H1 (cell line): ENCODE data around the gene TSPAN4. TPM values are rescaled to one million over a fixed set of nuclear protein-coding genes. Genes with fewer than 3 reads are reported as not detected.

Experiments
- CTCF ChIA-PET: fragments of 300-600 bp; sonication (Branson Sonifier 250); formaldehyde crosslinking; loops from one replicate; lab custom pipeline; 2021; ENCODE audit not compliant: partially characterized antibody; lab: Charles Lee
- POLR2A ChIA-PET: fragments of 300-600 bp; sonication (Branson Sonifier 250); formaldehyde crosslinking; loops from one replicate; lab custom pipeline; 2021; ENCODE audit warnings: inconsistent platforms; ENCODE audit not compliant: partially characterized antibody; lab: Charles Lee
- DNase-seq, 2 experiments: peaks; one replicate each; pipeline versions ENCODE4 v3.0.0 to v3.0.0-alpha.2; 2010 to 2022; ENCODE audit warnings: low spot score in 2 of 2, low read depth in 1 of 2, mixed read lengths in 1 of 2
- FAIRE-seq: peaks from 2 replicates; lab custom pipeline; 2011; peaks lifted over from hg19 to GRCh38; lab: Jason Lieb, UNC
- H2AFZ ChIP-seq: 2 replicates; pipeline ENCODE4 v1.8.1; 2012; ENCODE audit warnings: low read length, inconsistent platforms
- H2AK5ac ChIP-seq: 2 replicates; pipeline ENCODE4 v1.6.1; 2013; ENCODE audit warnings: low read depth, low read length
- H2BK120ac ChIP-seq: replicated peaks from 2 replicates; pipeline ENCODE3; 2013; ENCODE audit warnings: low read depth, low read length, inconsistent platforms
- H2BK12ac ChIP-seq: 2 replicates; pipeline ENCODE4 v1.6.1; 2013; ENCODE audit warnings: low read depth, low read length
- H2BK15ac ChIP-seq: 2 replicates; pipeline ENCODE4 v1.6.1; 2013; ENCODE audit warnings: low read length
- H2BK20ac ChIP-seq: 2 replicates; pipeline ENCODE4 v1.6.1; 2013; ENCODE audit warnings: low read length
- H2BK5ac ChIP-seq: 2 replicates; pipeline ENCODE4 v1.6.1; 2013; ENCODE audit warnings: low read depth, low read length
- H3K14ac ChIP-seq: 2 replicates; pipeline ENCODE4 v1.6.1; 2013; ENCODE audit warnings: inconsistent platforms; ENCODE audit not compliant: insufficient read length
- H3K18ac ChIP-seq: 2 replicates; pipeline ENCODE4 v1.6.1; 2013; ENCODE audit warnings: low read length; ENCODE audit errors: extremely low read depth
- H3K23ac ChIP-seq: 2 replicates; pipeline ENCODE4 v1.6.1; 2013; ENCODE audit warnings: inconsistent platforms; ENCODE audit not compliant: insufficient read length
- H3K23me2 ChIP-seq: 2 replicates; pipeline ENCODE4 v1.6.1; 2013; ENCODE audit warnings: low read depth, low read length
- H3K27ac ChIP-seq: 2 replicates; pipeline ENCODE4 v1.6.1; 2011; ENCODE audit warnings: low read depth, low read length, inconsistent platforms
- H3K27me3 ChIP-seq, 4 experiments: replicated peaks in 1 of 4; 1 replicate in 1 of 4; 2 replicates in 3 of 4; pipeline versions ENCODE4 v1.6.1 to v1.8.1; 2011 to 2013; ENCODE audit warnings: low read length in 3 of 4, mild to moderate bottlenecking in 3 of 4, inconsistent platforms in 2 of 4, mixed read lengths in 2 of 4, moderate library complexity in 1 of 4; ENCODE audit not compliant: control insufficient read depth in 3 of 4, insufficient read depth in 3 of 4; ENCODE audit errors: extremely low read depth in 1 of 4
- H3K36me3 ChIP-seq, 4 experiments: 2 replicates each; pipeline versions ENCODE4 v1.6.1 to v1.8.1; 2011 to 2013; ENCODE audit warnings: mild to moderate bottlenecking in 4 of 4, low read length in 3 of 4, moderate library complexity in 2 of 4, control low read depth in 1 of 4, inconsistent platforms in 1 of 4; ENCODE audit not compliant: insufficient read depth in 4 of 4, control insufficient read depth in 2 of 4
- H3K4ac ChIP-seq: replicated peaks from 2 replicates; pipeline ENCODE3; 2013; ENCODE audit warnings: low read length, low read depth, mixed read lengths, inconsistent platforms; ENCODE audit not compliant: insufficient read length
- H3K4me1 ChIP-seq, 4 experiments: replicated peaks in 1 of 4; 1 replicate in 1 of 4; 2 replicates in 3 of 4; pipeline versions ENCODE4 v1.6.1 to v1.8.1; 2011 to 2013; ENCODE audit warnings: low read length in 3 of 4, inconsistent platforms in 2 of 4, mixed read lengths in 1 of 4; ENCODE audit not compliant: insufficient read depth in 4 of 4, control insufficient read depth in 3 of 4
- H3K4me2 ChIP-seq, 2 experiments: 2 replicates each; pipeline versions ENCODE4 v1.6.1 to v1.8.1; 2011 to 2013; ENCODE audit warnings: low read depth in 2 of 2, low read length in 2 of 2, control low read depth in 1 of 2, inconsistent platforms in 1 of 2, mild to moderate bottlenecking in 1 of 2; ENCODE audit not compliant: insufficient read depth in 1 of 2
- H3K4me3 ChIP-seq, 4 experiments: fragments of 200-600, 300-600 bp in 1 of 4; sonication (generic), shearing (Covaris generic), sonication (Bioruptor Twin) in 1 of 4; 2 replicates each; pipeline versions ENCODE4 v1.5.1 to v1.8.1; 2011 to 2016; ENCODE audit warnings: low read length in 4 of 4, low read depth in 3 of 4, control low read depth in 2 of 4, inconsistent platforms in 2 of 4, mild to moderate bottlenecking in 2 of 4, mixed read lengths in 1 of 4, moderate library complexity in 1 of 4; ENCODE audit not compliant: insufficient read depth in 2 of 4; ENCODE audit errors: extremely low read depth in 1 of 4
- H3K56ac ChIP-seq: replicated peaks from 2 replicates; pipeline ENCODE3; 2013; ENCODE audit warnings: low read depth, mild to moderate bottlenecking, mixed read lengths, low read length, inconsistent platforms; ENCODE audit not compliant: insufficient read length
- H3K79me1 ChIP-seq: 2 replicates; pipeline ENCODE4 v1.6.1; 2013; ENCODE audit warnings: low read depth, low read length, control low read depth
- H3K79me2 ChIP-seq, 2 experiments: 2 replicates each; pipeline versions ENCODE4 v1.6.1 to v1.8.1; 2012 to 2013; ENCODE audit warnings: low read length in 2 of 2, mild to moderate bottlenecking in 2 of 2, inconsistent platforms in 1 of 2; ENCODE audit not compliant: insufficient read depth in 2 of 2, control insufficient read depth in 1 of 2
- H3K9ac ChIP-seq, 4 experiments: replicated peaks in 1 of 4; 1 replicate in 1 of 4; 2 replicates in 3 of 4; pipeline versions ENCODE4 v1.6.1 to v1.8.1; 2011 to 2013; ENCODE audit warnings: low read depth in 3 of 4, low read length in 3 of 4, control low read depth in 2 of 4, mild to moderate bottlenecking in 2 of 4, moderate library complexity in 2 of 4, inconsistent platforms in 1 of 4; ENCODE audit errors: extremely low read depth in 1 of 4
- H3K9me3 ChIP-seq, 2 experiments: 2 replicates each; pipeline versions ENCODE4 v1.6.1 to v1.8.1; 2012 to 2013; ENCODE audit warnings: mild to moderate bottlenecking in 2 of 2, moderate library complexity in 2 of 2, control low read depth in 1 of 2, inconsistent platforms in 1 of 2, low read depth in 1 of 2, low read length in 1 of 2, mixed read lengths in 1 of 2; ENCODE audit not compliant: insufficient read depth in 2 of 2
- H4K20me1 ChIP-seq, 2 experiments: replicated peaks in 1 of 2; 2 replicates each; pipeline versions ENCODE3 to v1.8.1; 2011 to 2013; ENCODE audit warnings: inconsistent platforms in 2 of 2, low read length in 2 of 2, mild to moderate bottlenecking in 1 of 2; ENCODE audit not compliant: insufficient read depth in 2 of 2, control insufficient read depth in 1 of 2
- H4K5ac ChIP-seq: 2 replicates; pipeline ENCODE4 v1.6.1; 2013; ENCODE audit warnings: low read length, low read depth, mixed read lengths, inconsistent platforms; ENCODE audit not compliant: insufficient read length
- H4K8ac ChIP-seq: 2 replicates; pipeline ENCODE4 v1.8.0; 2013; ENCODE audit warnings: mild to moderate bottlenecking, moderate library complexity, low read length, inconsistent platforms; ENCODE audit not compliant: insufficient read depth; ENCODE audit errors: extremely low read depth
- H4K91ac ChIP-seq: replicated peaks from 2 replicates; pipeline ENCODE3; 2013; ENCODE audit warnings: low read length, mixed read lengths, inconsistent platforms; ENCODE audit not compliant: insufficient read length
- CREB1 ChIP-seq: IDR thresholded peaks from 2 replicates; pipeline ENCODE4 v1.6.1; 2012; ENCODE audit warnings: inconsistent platforms
- FOSL1 ChIP-seq: IDR thresholded peaks from 2 replicates; pipeline ENCODE4 v1.6.1; 2011; ENCODE audit warnings: mild to moderate bottlenecking, low read depth, low read length, moderate library complexity; ENCODE audit not compliant: insufficient read depth
- JUND ChIP-seq: IDR thresholded peaks from 2 replicates; pipeline ENCODE4 v1.6.1; 2011; ENCODE audit warnings: mild to moderate bottlenecking, improper control_type of control experiment, low read length
- KDM4A ChIP-seq: IDR thresholded peaks from one replicate; pipeline ENCODE4 v1.7.1; 2012; ENCODE audit warnings: low read depth, mild to moderate bottlenecking, moderate library complexity, low read length, inconsistent platforms; ENCODE audit not compliant: severe bottlenecking
- TAF1 ChIP-seq: IDR thresholded peaks from 2 replicates; pipeline ENCODE4 v1.6.1; 2011; ENCODE audit warnings: mild to moderate bottlenecking, low read depth, low read length
- YY1 ChIP-seq: IDR thresholded peaks from 2 replicates; pipeline ENCODE4 v1.6.1; 2011; ENCODE audit warnings: low read depth, mild to moderate bottlenecking, low read length
- whole genome bisulfite sequencing, 2 experiments: shearing (Covaris generic) in 1 of 2; methylation state at CpG; one replicate each; pipeline versions ENCODE4 v1.1.6 to v1.1.7; 2013 to 2015; ENCODE audit warnings: low lambda C conversion rate in 2 of 2, mixed read lengths in 2 of 2, inconsistent platforms in 1 of 2, low coverage in 1 of 2, missing lambda C conversion rate in 1 of 2; ENCODE audit not compliant: insufficient replicate concordance in 2 of 2, insufficient coverage in 1 of 2, insufficient read length in 1 of 2; ENCODE audit errors: extremely low coverage in 1 of 2, missing lambda C conversion rate in 1 of 2; 5-methylcytosine and 5-hydroxymethylcytosine counted together
- polyA plus RNA-seq, 7 experiments: library from polyadenylated mRNA; depleted of rRNA in 3 of 7; stranded (reverse) in 5 of 7; unstranded in 2 of 7; fragments of >200 nt in 5 of 7; fragments of 200-250 nt in 2 of 7; gene quantifications; 1 replicate in 5 of 7; 2 replicates in 1 of 7; 4 replicates in 1 of 7; pipeline versions ENCODE4 v1.2.1 to v1.2.3, GENCODE V29; 2011 to 2013; ENCODE audit warnings: missing spikeins in 2 of 7, mixed read lengths in 2 of 7
- total RNA-seq: library from RNA; stranded (reverse); fragmentation: NEBNext Ultra II Directional; extraction: Animal tissue kit (Norgen Biotek cat#: 25700); gene quantifications from 2 replicates; pipeline ENCODE4 v1.2.1, GENCODE V29; 2021

Gene TSPAN4
- total and polyA plus RNA-seq, 2 of the 8 experiments (the other 6 are each of a cell fraction or from before 2014, with no cell fraction given) = 74.1 to 145 TPM

DNA sequence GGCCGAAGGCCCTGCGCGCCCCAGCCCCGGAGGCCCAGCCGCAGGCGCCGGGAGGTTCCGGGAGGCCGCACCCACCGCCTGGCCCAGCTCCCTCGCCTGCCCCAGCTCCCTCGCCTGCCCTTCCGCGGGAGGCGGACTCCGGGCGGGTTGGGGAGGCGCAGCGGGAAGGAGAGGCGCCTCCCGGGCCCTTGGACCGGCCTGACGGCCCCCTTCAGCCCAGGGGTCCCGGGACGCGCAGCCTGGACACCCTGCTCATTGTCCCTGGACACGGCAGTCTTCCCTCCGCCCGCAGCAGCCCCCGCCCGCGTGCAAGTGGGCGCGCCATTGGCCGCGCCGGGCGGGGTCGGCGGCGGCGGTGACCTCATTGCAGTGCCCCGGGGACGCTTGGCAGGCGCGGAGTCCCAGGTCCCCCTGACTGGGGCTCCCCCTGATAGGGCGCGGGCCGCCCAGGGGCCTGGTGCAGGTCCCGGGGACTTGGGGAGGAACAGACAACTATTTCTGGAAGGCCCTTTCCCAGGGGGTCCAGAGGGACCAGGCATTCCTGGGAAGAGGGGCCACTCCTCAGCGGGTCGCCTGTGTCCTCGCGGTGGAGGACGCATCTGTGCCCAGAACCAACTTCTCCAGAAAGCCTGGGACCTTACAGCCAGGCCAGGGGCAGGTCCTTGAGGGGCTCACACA lies 9.4 kb upstream of the TSPAN4 start:
- Histone ChIP-seq H3K36me3 (peaks cover 0 to 13% (median 5%) of the 10 kb centered on the region in 4 experiments; a peak in 4 of 8 replicates), H2BK120ac (no peak overlapping the region), H3K79me1 (no peaks in the 10 kb centered on the region; the same call in 1 of the 2 replicates), H3K23ac (no peak overlapping the region), H4K91ac (no peak overlapping the region), H3K79me2 (no peaks in the 10 kb centered on the region; a peak in 1 of 4 replicates), H2BK5ac (no peak overlapping the region), H4K8ac (no peak overlapping the region), H3K4ac (no peak overlapping the region), H2BK15ac (no peak overlapping the region), H3K14ac (no peak overlapping the region), H2BK20ac (no peak overlapping the region), H3K23me2 (peaks cover 29% of the 10 kb centered on the region), H3K27me3 (peaks cover 6 to 35% (median 29%) of the 10 kb centered on the region in 4 experiments), H4K20me1 (peaks cover 2 to 24% of the 10 kb centered on the region in 2 experiments), H2AK5ac (no peak overlapping the region), H3K9me3 (no peaks in the 10 kb centered on the region), H2BK12ac (0 out of 2 replicates have a peak overlapping the region, but pooled peaks have one; percentile 23), H3K4me1 (peaks cover 0 to 45% (median 37%) of the 10 kb centered on the region in 4 experiments; a peak in 6 of 7 replicates), H2AFZ (no peak overlapping the region), H3K4me2 (peak overlapping the region; percentile 81 to 84), H3K56ac (no peak overlapping the region), H4K5ac (no peak overlapping the region), H3K4me3 (peak overlapping the region; percentile 51 to 76 (median 58)), H3K27ac (no peak overlapping the region), H3K18ac (peak overlapping the region; percentile 48), H3K9ac (peak overlapping the region in 3 of 4 experiments; percentile 13 to 65 (median 62); a peak in 5 of 7 replicates)
- WGBS, 2 experiments = 4% methylated on average over 26 of the region's 55 CpGs; no CpG with 5 or more reads in 1 of the 2 experiments
- POLR2A ChIA-PET = interaction anchor here (1.0 to 53.0 kb wide), 5 partner anchors 3 to 90 kb away, joined by 3 to 1917 read pairs (median 234); partner anchors contain the start of genes CD151, CEND1, CRACR2B and PIDD1
- CTCF ChIA-PET = interaction anchor here (0.6 to 2.5 kb wide), 6 partner anchors 10 to 103 kb away, joined by 3 to 17 read pairs (median 4); partner anchors contain the start of genes PNPLA2, POLR2L and TSPAN4
- DNase-seq (peak in 1 of 2 experiments; percentile 77), FAIRE-seq (no peak)
- 0 out of 2 replicates have a peak, but pooled peaks have one; percentile 17 for TF ChIP-seq YY1
- peak; percentile 32; the same call in 1 of the 2 replicates for TF ChIP-seq JUND
- peak; percentile 48; the same call in 1 of the 2 replicates for TF ChIP-seq CREB1
- no peak for TF ChIP-seq TAF1
- TF ChIP-seq FOSL1 = no peak
- TF ChIP-seq KDM4A = peak; percentile 22
